AG04450 (cell line): ENCODE measurements around the gene SUSD3. TPM values are rescaled to one million over a fixed set of nuclear protein-coding genes. Genes with fewer than 3 reads are reported as not detected.

Experiments
- CTCF ChIA-PET: fragments of 300-600, 350-600 bp; formaldehyde crosslinking; extraction: SDS; loops from one replicate; lab custom pipeline; 2022; ENCODE audit warnings: antibody characterized with exemption, inconsistent platforms; lab: Charles Lee
- POLR2A ChIA-PET: fragments of 350-600 bp; formaldehyde crosslinking; extraction: SDS; loops from one replicate; lab custom pipeline; 2021; ENCODE audit warnings: antibody characterized with exemption, inconsistent platforms; lab: Yijun Ruan, JAX
- DNase-seq: peaks from one replicate; pipeline ENCODE4 v3.0.0-alpha.2; 2011; ENCODE audit warnings: low read depth, low spot score
- H3K27ac ChIP-seq: one replicate; pipeline ENCODE4 v1.5.1; 2012; ENCODE audit warnings: low read depth, low read length, control low read depth
- H3K27me3 ChIP-seq: one replicate; pipeline ENCODE4 v1.6.0; 2012; ENCODE audit warnings: low read length; ENCODE audit not compliant: control insufficient read depth, insufficient read depth
- H3K4me3 ChIP-seq: 2 replicates; pipeline ENCODE4 v1.5.1; 2011; ENCODE audit warnings: mild to moderate bottlenecking, low read depth, low read length, control low read depth
- H3K9me3 ChIP-seq: 2 replicates; pipeline ENCODE4 v1.5.1; 2012; ENCODE audit warnings: low read length; ENCODE audit not compliant: control insufficient read depth, insufficient read depth
- CTCF ChIP-seq: IDR thresholded peaks from 2 replicates; pipeline ENCODE4 v1.5.1; 2011; ENCODE audit warnings: low read depth, low read length, control low read depth, inconsistent platforms
- polyA plus RNA-seq: library from polyadenylated mRNA; depleted of rRNA; stranded (reverse); fragments of >200 nt; gene quantifications from 2 replicates; pipeline ENCODE4 v1.2.3, GENCODE V29; 2011

The SUSD3 gene
- polyA plus RNA-seq, 1 experiment, result 1.4 TPM

DNA sequence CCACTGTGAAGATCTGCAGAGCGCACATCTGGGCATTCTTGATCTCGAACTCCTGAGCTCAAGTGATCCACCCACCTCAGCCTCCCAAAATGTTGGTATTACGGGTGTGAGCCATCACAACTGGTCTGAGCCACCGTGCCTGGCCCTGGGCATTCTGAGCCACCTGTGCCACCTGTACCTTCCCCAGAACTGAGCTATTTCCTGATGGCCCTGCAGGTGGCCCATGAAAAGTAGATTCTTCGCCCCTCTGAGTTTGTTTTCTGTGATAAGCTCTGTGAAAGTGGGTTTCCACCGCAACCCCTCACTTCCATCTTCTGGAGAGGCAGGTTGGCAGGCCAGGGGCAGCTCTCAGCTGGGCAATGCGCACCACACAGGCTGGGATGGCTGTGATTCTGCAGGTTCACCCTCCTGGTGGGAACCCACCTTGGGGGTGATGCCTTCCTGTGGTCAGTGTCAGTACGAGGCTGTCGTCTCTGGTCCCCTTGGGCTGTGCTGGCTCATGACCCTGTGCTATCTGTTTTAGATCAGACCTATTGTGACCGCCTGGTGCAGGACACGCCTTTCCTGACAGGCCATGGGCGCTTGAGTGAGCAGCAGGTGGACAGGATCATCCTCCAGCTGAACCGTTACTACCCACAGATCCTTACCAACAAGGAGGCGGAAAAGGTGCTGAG, 48.8 kb downstream of the SUSD3 start:
- no peaks in the 10 kb centered on the region for H3K27me3 ChIP-seq
- H3K9me3 ChIP-seq, result no peaks in the 10 kb centered on the region
- no peak for DNase-seq
- no peak overlapping the region for H3K4me3 ChIP-seq
- POLR2A ChIA-PET, result no interaction called here
- CTCF ChIA-PET, result interaction anchor here (0.8 to 3.5 kb wide), 10 partner anchors 9 to 357 kb away, joined by 3 to 53 read pairs (median 4); no protein-coding TSS in a partner anchor
- no peak for TF ChIP-seq CTCF
- no peak overlapping the region for H3K27ac ChIP-seq

DNA sequence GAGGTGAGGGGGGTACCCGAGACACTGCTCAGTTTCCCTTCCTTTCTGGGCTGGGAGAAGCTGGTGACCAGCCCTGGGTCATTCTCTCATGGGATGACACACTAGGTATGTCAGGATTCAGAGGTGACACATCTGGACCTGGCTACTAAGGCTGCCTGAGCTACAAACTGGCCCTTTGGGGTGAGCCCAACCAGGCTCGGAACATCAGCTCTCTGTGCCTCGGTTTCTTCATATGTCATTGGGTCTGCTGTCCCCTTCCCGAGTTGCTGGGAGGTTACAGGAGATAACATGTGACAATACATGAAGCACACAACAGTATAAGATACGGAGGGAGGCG, 49.3 kb downstream of the SUSD3 start:
- DNase-seq, result no peak
- ChIA-PET CTCF (interaction anchor here (0.8 to 3.5 kb wide), 4 partner anchors 11 to 195 kb away, joined by 3 to 53 read pairs (median 6); no protein-coding TSS in a partner anchor), POLR2A (no interaction called here)
- Histone ChIP-seq H3K27ac (no peak overlapping the region), H3K9me3 (no peaks in the 10 kb centered on the region), H3K4me3 (no peak overlapping the region), H3K27me3 (no peaks in the 10 kb centered on the region)
- no peak for TF ChIP-seq CTCF

DNA sequence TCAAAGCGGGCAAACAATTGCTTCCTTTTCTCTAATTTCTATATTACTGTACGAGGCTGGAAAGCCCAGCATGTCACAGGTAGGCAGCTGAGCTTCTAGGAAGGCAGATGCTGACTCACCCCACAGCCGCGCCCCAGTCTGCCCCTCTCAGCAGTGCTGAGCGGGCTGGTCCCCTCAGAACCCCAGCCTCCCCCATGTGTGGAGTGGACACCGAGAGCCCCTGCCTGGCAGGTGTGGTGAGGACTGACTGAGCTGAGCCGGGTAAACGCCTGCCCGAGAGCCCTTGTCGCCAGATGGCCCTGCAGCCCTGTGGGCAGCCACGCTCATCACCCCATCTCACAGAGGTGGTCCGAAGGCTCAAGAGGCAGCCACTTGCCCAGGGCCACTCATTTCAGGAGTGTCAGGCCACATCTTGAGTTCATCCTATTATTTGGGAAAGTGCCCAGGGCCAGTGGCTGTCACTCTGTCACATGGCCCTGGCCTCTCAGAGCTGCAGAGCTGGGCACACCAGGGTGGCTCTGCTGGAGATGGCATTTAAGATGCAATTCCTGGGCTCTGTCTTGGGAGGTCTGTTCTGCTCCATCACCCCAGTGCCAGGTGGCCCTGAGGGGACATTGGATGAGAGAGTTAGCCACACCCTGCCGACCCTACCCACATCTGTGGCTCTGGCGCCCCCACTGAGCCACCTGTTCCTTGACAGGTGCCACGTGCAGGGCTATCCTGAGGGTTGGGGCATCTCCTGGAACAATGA, 50.0 kb downstream of the SUSD3 start:
- ChIA-PET CTCF (interaction anchor here (0.6 to 3.5 kb wide), 36 partner anchors 10 to 929 kb away, joined by 3 to 53 read pairs (median 4); no protein-coding TSS in a partner anchor), POLR2A (no interaction called here)
- no peak overlapping the region for H3K27ac ChIP-seq
- no peak overlapping the region for H3K4me3 ChIP-seq
- TF ChIP-seq CTCF, result no peak
- H3K27me3 ChIP-seq, result no peaks in the 10 kb centered on the region
- no peaks in the 10 kb centered on the region for H3K9me3 ChIP-seq
- DNase-seq, result no peak

GRCh38 chr9:93110311-93110855, 51.9 kb downstream of the SUSD3 start:
- H3K4me3 ChIP-seq, result no peak overlapping the region
- no peak overlapping the region for H3K27ac ChIP-seq
- H3K9me3 ChIP-seq, result no peaks in the 10 kb centered on the region
- no peak for TF ChIP-seq CTCF
- no peaks in the 10 kb centered on the region for H3K27me3 ChIP-seq
- POLR2A ChIA-PET, result no interaction called here
- no peak for DNase-seq
- CTCF ChIA-PET, result interaction anchor here (1.6 to 3.5 kb wide), 9 partner anchors 9 to 455 kb away, joined by 4 to 53 read pairs (median 16); no protein-coding TSS in a partner anchor

DNA sequence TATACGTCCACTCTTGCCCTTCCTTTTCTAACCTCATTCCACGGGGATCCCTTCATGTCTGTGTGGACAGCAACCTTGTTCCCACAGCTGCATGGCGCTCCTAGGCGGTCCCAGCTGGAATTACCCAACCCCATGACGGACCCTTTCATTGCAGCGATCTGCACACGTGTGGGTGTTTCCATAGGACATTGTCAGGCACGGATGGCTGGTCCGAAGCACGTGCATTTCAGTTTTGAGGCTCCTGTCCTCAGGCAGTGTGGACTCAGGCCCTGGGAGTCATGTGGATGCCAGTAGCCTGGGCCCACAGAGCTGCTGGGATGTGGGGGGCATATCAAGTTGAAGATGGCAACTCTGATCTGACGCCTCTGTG, 52.5 kb downstream of the SUSD3 start:
- CTCF ChIA-PET, result no interaction called here
- Histone ChIP-seq H3K27ac (no peak overlapping the region), H3K27me3 (no peaks in the 10 kb centered on the region), H3K4me3 (no peak overlapping the region), H3K9me3 (no peaks in the 10 kb centered on the region)
- no peak for DNase-seq
- POLR2A ChIA-PET, result no interaction called here
- no peak for TF ChIP-seq CTCF
